Epithelial cell of proximal tubule (primary cell): ENCODE data around the gene PDRG1. TPM values are rescaled to one million over a fixed set of nuclear protein-coding genes. Genes with fewer than 3 reads are reported as not detected.

Source experiments
- DNase-seq: peaks from one replicate; pipeline ENCODE4 v3.0.0-alpha.2; 2011; ENCODE audit warnings: low read depth
- H3K4me3 ChIP-seq: 2 replicates; pipeline ENCODE4 v1.5.1; 2011; ENCODE audit warnings: low read depth, mild to moderate bottlenecking, low read length
- CTCF ChIP-seq: conservative IDR thresholded peaks from 2 replicates; pipeline ENCODE4 v1.5.1; 2012; ENCODE audit warnings: low read depth, mild to moderate bottlenecking, low read length
- total RNA-seq: library from RNA; depleted of rRNA; stranded (reverse); fragments of >200 nt; gene quantifications from 2 replicates; pipeline ENCODE4 v1.2.3, GENCODE V29; 2015

PDRG1 gene
- total RNA-seq, 1 donor from 2014 or later = 16.5 TPM

DNA sequence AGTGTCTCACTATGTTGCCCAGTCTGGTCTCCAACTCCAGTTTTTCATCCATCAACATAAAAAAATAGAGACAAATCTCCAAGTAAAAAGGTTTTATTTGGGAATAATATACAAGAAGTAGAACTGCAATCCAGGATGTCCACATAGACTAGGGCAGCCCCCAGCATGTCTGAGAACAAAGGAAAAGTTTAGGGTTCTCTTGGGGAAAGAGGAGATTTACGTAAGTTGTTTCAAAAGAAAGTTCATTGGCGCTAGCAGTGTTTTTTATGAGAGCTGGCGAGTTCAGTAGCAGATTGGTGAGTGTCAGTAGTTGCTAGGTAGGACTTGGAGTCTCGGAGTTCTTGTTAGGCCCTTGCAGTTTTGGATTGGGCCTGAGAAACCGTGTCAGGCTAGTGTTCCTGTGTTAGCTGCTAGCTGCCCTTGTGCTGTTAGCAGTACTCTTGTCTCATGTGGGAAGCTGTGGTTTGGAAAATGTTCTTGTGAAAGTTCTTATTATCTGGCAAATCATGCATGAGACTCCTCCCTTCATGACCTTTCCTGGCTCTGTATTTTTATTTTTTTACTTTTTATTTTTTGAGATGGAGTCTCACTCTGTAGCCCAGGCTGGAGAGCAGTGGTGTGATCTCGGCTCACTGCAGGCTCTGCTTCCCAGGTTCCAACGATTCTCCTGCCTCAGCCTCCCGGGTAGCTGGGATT is 56.7 kb downstream of the PDRG1 start:
- TF ChIP-seq CTCF = no peak
- DNase-seq = peak; percentile 27
- no peak overlapping the region for H3K4me3 ChIP-seq

Other genes with a start within 250 kb of the PDRG1 start
- gene BCL2L1, start 229.2 kb downstream of the PDRG1 start, total RNA-seq = 197 and 209 TPM in 2 replicates
- 126 and 147 TPM in 2 replicates for gene TPX2, start 212.8 kb downstream of the PDRG1 start, total RNA-seq
- gene MYLK2, start 132.7 kb downstream of the PDRG1 start, total RNA-seq = under 0.01 TPM in 1 of 2 replicates, not detected in the other
- not detected in 2 replicates for gene FOXS1, start 106.4 kb downstream of the PDRG1 start, total RNA-seq
- gene DUSP15, start 81.5 kb downstream of the PDRG1 start, total RNA-seq = not detected in 2 replicates
- gene TTLL9, start 81.4 kb downstream of the PDRG1 start, total RNA-seq = not detected in 2 replicates
- gene XKR7, start 16.1 kb upstream of the PDRG1 start, total RNA-seq = under 0.01 and 0.17 TPM in 2 replicates
- not detected in 2 replicates for gene CCM2L, start 58.4 kb upstream of the PDRG1 start, total RNA-seq
- gene HCK, start 100.2 kb upstream of the PDRG1 start, total RNA-seq = not detected in 2 replicates
- 25.7 and 29.4 TPM in 2 replicates for gene TM9SF4, start 157.7 kb upstream of the PDRG1 start, total RNA-seq